Mesenchymal stem cell (in vitro differentiated cells and primary cell): ENCODE measurements around the gene CCDC6.

Experiments
- DNase-seq: peaks from one replicate; pipeline ENCODE4 v3.0.0-alpha.2; 2013
- H2AFZ ChIP-seq: one replicate; pipeline ENCODE4 v1.6.1; 2013; ENCODE audit warnings: low read depth, mild to moderate bottlenecking, control low read depth, inconsistent platforms, low read length, moderate library complexity
- H2AK5ac ChIP-seq: 2 replicates; pipeline ENCODE4 v1.6.1; 2013; ENCODE audit warnings: low read length, moderate library complexity, mild to moderate bottlenecking, inconsistent platforms; ENCODE audit not compliant: severe bottlenecking
- H2BK120ac ChIP-seq: one replicate; pipeline ENCODE4 v1.6.1; 2013; ENCODE audit warnings: low read depth, mild to moderate bottlenecking, inconsistent platforms, low read length, moderate library complexity
- H2BK12ac ChIP-seq, 2 experiments: one replicate each; pipeline ENCODE4 v1.6.1; 2013; ENCODE audit warnings: inconsistent platforms in 2 of 2, low read length in 2 of 2, mild to moderate bottlenecking in 2 of 2, moderate library complexity in 2 of 2, control low read depth in 1 of 2
- H2BK15ac ChIP-seq: one replicate; pipeline ENCODE4 v1.6.1; 2013; ENCODE audit warnings: mild to moderate bottlenecking, low read depth, inconsistent platforms; ENCODE audit not compliant: poor library complexity, severe bottlenecking
- H2BK5ac ChIP-seq: 2 replicates; pipeline ENCODE4 v1.6.1; 2013; ENCODE audit warnings: low read depth, mild to moderate bottlenecking, low read length, control low read depth, inconsistent platforms; ENCODE audit not compliant: poor library complexity, severe bottlenecking
- H3K14ac ChIP-seq, 2 experiments: one replicate each; pipeline ENCODE4 v1.6.1; 2013; ENCODE audit warnings: inconsistent platforms in 2 of 2, low read length in 2 of 2, control low read depth in 1 of 2, mild to moderate bottlenecking in 1 of 2, moderate library complexity in 1 of 2
- H3K18ac ChIP-seq, 2 experiments: one replicate each; pipeline ENCODE4 v1.6.1; 2013; ENCODE audit warnings: inconsistent platforms in 2 of 2, low read length in 2 of 2, control low read depth in 1 of 2, low read depth in 1 of 2, mild to moderate bottlenecking in 1 of 2
- H3K23ac ChIP-seq, 2 experiments: one replicate each; pipeline ENCODE4 v1.6.1; 2013; ENCODE audit warnings: inconsistent platforms in 2 of 2, low read length in 2 of 2, mild to moderate bottlenecking in 2 of 2, moderate library complexity in 2 of 2, control low read depth in 1 of 2
- H3K27ac ChIP-seq: 2 replicates; pipeline ENCODE4 v1.5.1; 2013; ENCODE audit warnings: mild to moderate bottlenecking, moderate library complexity, low read length, control low read depth, inconsistent platforms; ENCODE audit not compliant: poor library complexity, severe bottlenecking
- H3K27me3 ChIP-seq, 2 experiments: 2 replicates each; pipeline versions ENCODE4 v1.6.1 to v1.7.0; 2013; ENCODE audit warnings: low read length in 2 of 2, mild to moderate bottlenecking in 2 of 2, moderate library complexity in 2 of 2, control low read depth in 1 of 2, inconsistent platforms in 1 of 2; ENCODE audit not compliant: control insufficient read depth in 1 of 2, insufficient read depth in 1 of 2
- H3K36me3 ChIP-seq, 2 experiments: 2 replicates each; pipeline versions ENCODE4 v1.6.1 to v1.7.0; 2013; ENCODE audit warnings: low read length in 2 of 2, control low read depth in 1 of 2, inconsistent platforms in 1 of 2, low read depth in 1 of 2, mild to moderate bottlenecking in 1 of 2; ENCODE audit not compliant: insufficient read depth in 2 of 2, control insufficient read depth in 1 of 2
- H3K4ac ChIP-seq, 2 experiments: one replicate each; pipeline ENCODE4 v1.6.1; 2013; ENCODE audit warnings: inconsistent platforms in 2 of 2, low read length in 2 of 2, mild to moderate bottlenecking in 2 of 2, moderate library complexity in 2 of 2, control low read depth in 1 of 2, low read depth in 1 of 2
- H3K4me1 ChIP-seq: 2 replicates; pipeline ENCODE4 v1.6.1; 2013; ENCODE audit warnings: low read depth, low read length, control low read depth; ENCODE audit not compliant: control insufficient read depth, insufficient read depth
- H3K4me2 ChIP-seq: 2 replicates; pipeline ENCODE4 v1.6.1; 2013; ENCODE audit warnings: low read length, mild to moderate bottlenecking, inconsistent platforms; ENCODE audit not compliant: poor library complexity, severe bottlenecking
- H3K4me3 ChIP-seq, 2 experiments: 2 replicates each; pipeline versions ENCODE4 v1.5.1 to v1.7.0; 2013; ENCODE audit warnings: low read length in 2 of 2, mild to moderate bottlenecking in 2 of 2, control low read depth in 1 of 2, low read depth in 1 of 2; ENCODE audit not compliant: insufficient read depth in 1 of 2
- H3K79me1 ChIP-seq: replicated peaks from 2 replicates; pipeline ENCODE4 v1.6.1; 2013; ENCODE audit warnings: mild to moderate bottlenecking, control low read depth, low read length, inconsistent platforms; ENCODE audit not compliant: poor library complexity, severe bottlenecking
- H3K9ac ChIP-seq: 2 replicates; pipeline ENCODE4 v1.7.0; 2013; ENCODE audit warnings: mild to moderate bottlenecking, low read length, moderate library complexity
- H3K9me3 ChIP-seq: 2 replicates; pipeline ENCODE4 v1.7.0; 2013; ENCODE audit warnings: mild to moderate bottlenecking, low read length; ENCODE audit not compliant: control insufficient read depth
- H4K8ac ChIP-seq: one replicate; pipeline ENCODE4 v1.6.1; 2013; ENCODE audit warnings: inconsistent platforms, mild to moderate bottlenecking, low read length, moderate library complexity
- H4K91ac ChIP-seq: one replicate; pipeline ENCODE4 v1.6.1; 2013; ENCODE audit warnings: mild to moderate bottlenecking, low read length, inconsistent platforms
- WGBS: methylation state at CpG from one replicate; pipeline ENCODE4 v1.1.7; 2013; ENCODE audit warnings: mixed read lengths; 5-methylcytosine and 5-hydroxymethylcytosine counted together

Gene CCDC6

DNA sequence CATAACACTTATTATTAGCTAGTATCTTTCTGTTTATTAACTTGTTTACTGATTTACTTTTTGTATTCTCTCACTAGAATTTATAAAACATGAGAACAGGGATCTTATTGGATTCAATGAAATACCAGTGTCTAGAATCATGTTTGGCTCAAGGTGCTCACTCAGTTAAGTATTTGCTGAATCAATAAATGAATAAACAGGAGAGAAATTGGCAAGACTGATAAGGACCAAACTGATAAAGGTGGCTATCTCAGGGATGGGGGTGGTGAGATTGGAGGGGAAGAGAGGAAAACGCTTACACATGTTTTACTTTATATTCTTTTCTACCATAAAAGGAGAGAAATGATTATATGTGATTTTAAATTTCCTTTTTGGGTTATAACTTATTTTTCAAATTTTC, 43.3 kb upstream of the CCDC6 start:
- Histone ChIP-seq H3K14ac (no peak overlapping the region), H3K27me3 (peaks cover 3 to 5% of the 10 kb centered on the region in 2 experiments), H3K27ac (no peak overlapping the region), H3K4me3 (no peak overlapping the region), H3K18ac (no peak overlapping the region), H2BK5ac (no peak overlapping the region), H2AK5ac (no peak overlapping the region), H3K4me1 (no peaks in the 10 kb centered on the region), H2BK120ac (no peak overlapping the region), H3K36me3 (no peaks in the 10 kb centered on the region), H3K23ac (no peak overlapping the region), H3K79me1 (no peaks in the 10 kb centered on the region), H4K8ac (no peak overlapping the region), H3K4me2 (no peak overlapping the region), H2BK15ac (no peak overlapping the region), H3K9ac (no peak overlapping the region), H3K4ac (no peak overlapping the region), H3K9me3 (no peaks in the 10 kb centered on the region), H4K91ac (no peak overlapping the region), H2AFZ (no peak overlapping the region), H2BK12ac (no peak overlapping the region)
- no peak for DNase-seq
- WGBS = no CpG with 5 or more reads among the region's 1 CpG

DNA sequence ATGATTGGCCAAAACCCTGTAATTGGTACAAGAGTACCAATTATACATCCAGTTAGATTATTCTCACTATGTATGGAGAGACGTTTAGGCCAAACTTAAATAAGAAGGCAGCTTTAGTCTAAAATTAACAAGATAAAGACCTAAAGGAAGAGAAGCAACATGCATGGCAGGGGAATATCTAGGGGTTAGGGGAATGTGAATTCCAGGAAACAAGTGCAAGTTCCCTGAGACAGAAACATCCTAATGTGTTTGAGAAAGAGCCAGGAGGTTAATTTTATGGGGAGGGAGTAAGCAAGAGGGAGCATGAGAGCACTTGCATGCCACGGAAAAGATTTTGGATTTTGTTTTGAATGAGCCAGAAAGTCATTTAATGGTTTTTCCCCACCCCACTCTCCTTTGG, 39.6 kb upstream of the CCDC6 start:
- Histone ChIP-seq H3K4me2 (no peak overlapping the region), H3K36me3 (no peaks in the 10 kb centered on the region), H2BK5ac (no peak overlapping the region), H3K27me3 (peaks cover 3 to 5% of the 10 kb centered on the region in 2 experiments), H2BK12ac (no peak overlapping the region), H3K4me3 (no peak overlapping the region), H2BK120ac (no peak overlapping the region), H3K4me1 (no peaks in the 10 kb centered on the region), H3K79me1 (no peaks in the 10 kb centered on the region), H3K14ac (no peak overlapping the region), H2AFZ (no peak overlapping the region), H2AK5ac (no peak overlapping the region), H4K91ac (no peak overlapping the region), H3K23ac (no peak overlapping the region), H3K9ac (no peak overlapping the region), H4K8ac (no peak overlapping the region), H3K27ac (no peak overlapping the region), H3K18ac (no peak overlapping the region), H2BK15ac (no peak overlapping the region), H3K4ac (no peak overlapping the region), H3K9me3 (no peaks in the 10 kb centered on the region)
- no peak for DNase-seq
- 44% methylated on average over 1 of the region's 2 CpGs for WGBS

DNA sequence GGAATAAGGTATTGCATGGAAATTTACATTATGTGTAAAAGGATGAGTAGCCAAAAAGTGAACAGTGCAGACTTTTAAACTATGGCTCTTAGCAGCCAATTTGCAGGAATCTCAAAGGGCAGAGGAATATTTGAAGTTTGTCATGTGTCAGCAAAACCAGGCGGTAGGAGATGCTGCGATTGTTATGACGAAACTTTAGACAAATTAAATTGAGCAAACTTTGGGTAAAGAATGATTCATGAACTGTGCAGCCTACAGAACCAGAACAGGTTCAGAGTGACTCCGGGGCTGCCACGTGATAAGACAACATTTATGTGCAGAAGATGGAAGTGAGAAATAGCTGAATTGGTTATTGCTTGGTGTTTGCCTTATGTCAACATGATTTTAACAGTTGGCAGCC, 39.2 kb upstream of the CCDC6 start:
- Histone ChIP-seq H3K36me3 (no peaks in the 10 kb centered on the region), H2BK15ac (no peak overlapping the region), H3K4me3 (no peak overlapping the region), H4K8ac (no peak overlapping the region), H2AK5ac (no peak overlapping the region), H3K18ac (no peak overlapping the region), H2BK5ac (no peak overlapping the region), H4K91ac (no peak overlapping the region), H2BK12ac (no peak overlapping the region), H2BK120ac (no peak overlapping the region), H3K9ac (no peak overlapping the region), H3K23ac (no peak overlapping the region), H3K79me1 (no peaks in the 10 kb centered on the region), H3K14ac (no peak overlapping the region), H3K4ac (no peak overlapping the region), H3K4me1 (no peaks in the 10 kb centered on the region), H3K27me3 (peaks cover 3 to 5% of the 10 kb centered on the region in 2 experiments), H3K27ac (no peak overlapping the region), H3K9me3 (no peaks in the 10 kb centered on the region), H2AFZ (no peak overlapping the region), H3K4me2 (no peak overlapping the region)
- 80% methylated on average over 5 of the region's 5 CpGs for whole genome bisulfite sequencing
- DNase-seq = no peak

DNA sequence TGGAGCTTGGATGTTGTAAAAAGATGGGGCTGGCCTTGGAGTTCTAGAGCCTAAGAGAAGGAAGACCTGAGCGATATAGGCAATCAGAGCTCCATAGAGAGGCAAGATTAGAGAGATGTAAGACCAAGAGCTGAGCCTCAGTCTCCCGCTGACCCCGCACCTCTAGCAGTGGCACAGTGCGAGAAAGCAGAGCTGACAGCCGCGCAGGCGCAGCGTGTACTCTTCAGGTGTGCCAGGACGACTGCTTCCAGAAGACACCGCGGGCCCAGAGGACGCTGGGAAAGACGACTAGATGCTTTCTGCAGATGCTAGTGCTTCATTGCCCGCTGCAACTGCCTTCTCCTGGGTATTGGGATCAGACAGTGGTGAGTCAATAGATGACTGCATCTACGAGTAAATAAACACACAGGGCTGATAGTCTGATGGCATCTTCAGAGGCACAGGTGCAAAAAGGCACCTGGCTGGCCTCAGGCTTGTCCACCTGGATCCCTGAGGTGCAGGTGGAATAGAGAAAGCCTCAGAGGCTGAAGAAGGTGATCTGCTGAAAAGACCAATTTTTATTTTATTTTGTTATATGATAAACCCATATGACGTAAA, 38.1 kb upstream of the CCDC6 start:
- no peak overlapping the region for H2AK5ac ChIP-seq

More for the DNA sequence above, 38.1 kb upstream of the CCDC6 start:
- H3K79me1 ChIP-seq = no peaks in the 10 kb centered on the region
- DNase-seq = no peak
- no peak overlapping the region for H3K9ac ChIP-seq
- 83% methylated on average over 15 of the region's 16 CpGs for WGBS
- H3K18ac ChIP-seq = no peak overlapping the region
- H3K23ac ChIP-seq = no peak overlapping the region
- H3K14ac ChIP-seq = no peak overlapping the region
- H3K36me3 ChIP-seq = no peaks in the 10 kb centered on the region
- no peak overlapping the region for H2AFZ ChIP-seq
- H2BK12ac ChIP-seq = no peak overlapping the region
- H4K91ac ChIP-seq = no peak overlapping the region
- no peak overlapping the region for H4K8ac ChIP-seq
- no peak overlapping the region for H3K4me3 ChIP-seq
- no peak overlapping the region for H3K27ac ChIP-seq
- no peaks in the 10 kb centered on the region for H3K4me1 ChIP-seq
- H3K4me2 ChIP-seq = no peak overlapping the region
- no peak overlapping the region for H2BK5ac ChIP-seq
- peaks cover 3 to 5% of the 10 kb centered on the region in 2 experiments for H3K27me3 ChIP-seq
- H3K9me3 ChIP-seq = no peaks in the 10 kb centered on the region
- H2BK120ac ChIP-seq = no peak overlapping the region
- H3K4ac ChIP-seq = no peak overlapping the region
- H2BK15ac ChIP-seq = no peak overlapping the region
